Liver (tissue), 3 donors: ENCODE measurements around the gene DISP3.

ENCODE experiments used
- GABPA ChIP-seq, 2 donors: IDR thresholded peaks in 1 of 2; conservative IDR thresholded peaks in 1 of 2; 2 replicates each; pipeline ENCODE4 v1.6.1; 2016; ENCODE audit warnings: antibody characterized with exemption in 2 of 2, mild to moderate bottlenecking in 1 of 2, moderate library complexity in 1 of 2
- RAD21 ChIP-seq, 2 donors: IDR thresholded peaks; 2 replicates each; pipeline ENCODE4 v1.6.1; 2016; ENCODE audit warnings: antibody characterized with exemption in 2 of 2, mild to moderate bottlenecking in 2 of 2
- TF ChIP-seq, protein P1 (sequence below): fragments of 150-350 bp; IDR thresholded peaks from 2 replicates; pipeline ENCODE4 v1.5.1; 2017; ENCODE audit warnings: improper control_type of control experiment, low read depth, low read length; ENCODE audit not compliant: missing input control
- TF ChIP-seq, protein P2 (sequence below): IDR thresholded peaks from 2 replicates; pipeline ENCODE4 v1.6.1; 2016; ENCODE audit warnings: antibody characterized with exemption
- donor health status: healthy.
- donor health status: healthy.

DNA sequence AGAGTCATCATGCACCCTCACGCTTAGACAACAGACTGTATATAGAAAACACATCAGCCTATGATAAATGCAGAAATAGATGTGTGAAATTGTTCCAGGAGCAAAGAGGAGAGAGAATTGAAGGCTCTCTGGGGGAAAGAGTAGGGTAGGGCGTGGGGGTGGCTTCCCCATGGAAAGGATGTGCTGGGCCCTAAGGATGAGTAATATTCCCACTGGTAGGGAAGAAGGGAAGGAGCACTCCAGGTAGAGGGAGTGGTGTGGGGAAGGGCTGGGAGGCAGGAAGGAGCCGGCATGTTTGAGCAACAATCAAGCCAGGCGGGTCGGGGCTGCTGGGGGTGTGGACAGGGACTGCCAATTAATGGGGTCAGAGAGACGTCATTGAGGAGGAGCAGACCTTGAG is 10.1 kb upstream of the DISP3 start:
- TF ChIP-seq, protein P1, sequence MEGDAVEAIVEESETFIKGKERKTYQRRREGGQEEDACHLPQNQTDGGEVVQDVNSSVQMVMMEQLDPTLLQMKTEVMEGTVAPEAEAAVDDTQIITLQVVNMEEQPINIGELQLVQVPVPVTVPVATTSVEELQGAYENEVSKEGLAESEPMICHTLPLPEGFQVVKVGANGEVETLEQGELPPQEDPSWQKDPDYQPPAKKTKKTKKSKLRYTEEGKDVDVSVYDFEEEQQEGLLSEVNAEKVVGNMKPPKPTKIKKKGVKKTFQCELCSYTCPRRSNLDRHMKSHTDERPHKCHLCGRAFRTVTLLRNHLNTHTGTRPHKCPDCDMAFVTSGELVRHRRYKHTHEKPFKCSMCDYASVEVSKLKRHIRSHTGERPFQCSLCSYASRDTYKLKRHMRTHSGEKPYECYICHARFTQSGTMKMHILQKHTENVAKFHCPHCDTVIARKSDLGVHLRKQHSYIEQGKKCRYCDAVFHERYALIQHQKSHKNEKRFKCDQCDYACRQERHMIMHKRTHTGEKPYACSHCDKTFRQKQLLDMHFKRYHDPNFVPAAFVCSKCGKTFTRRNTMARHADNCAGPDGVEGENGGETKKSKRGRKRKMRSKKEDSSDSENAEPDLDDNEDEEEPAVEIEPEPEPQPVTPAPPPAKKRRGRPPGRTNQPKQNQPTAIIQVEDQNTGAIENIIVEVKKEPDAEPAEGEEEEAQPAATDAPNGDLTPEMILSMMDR, result no peak
- TF ChIP-seq GABPA (IDR thresholded peaks at IDR 0.05 in 1 of 2, conservative IDR thresholded peaks at IDR 0.05 in 1 of 2), result no peak
- no peak for TF ChIP-seq RAD21 (IDR thresholded peaks at IDR 0.05)
- TF ChIP-seq, protein P2, sequence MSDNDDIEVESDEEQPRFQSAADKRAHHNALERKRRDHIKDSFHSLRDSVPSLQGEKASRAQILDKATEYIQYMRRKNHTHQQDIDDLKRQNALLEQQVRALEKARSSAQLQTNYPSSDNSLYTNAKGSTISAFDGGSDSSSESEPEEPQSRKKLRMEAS, result no peak
